GM12875 (cell line): ENCODE results near the gene C17orf75.

Source experiments
- H3K4me3 ChIP-seq: one replicate; pipeline ENCODE4 v1.5.1; 2011; ENCODE audit warnings: low read depth, low read length, control low read depth
- CTCF ChIP-seq: IDR thresholded peaks from 2 replicates; pipeline ENCODE4 v1.5.1; 2011; ENCODE audit warnings: low read depth, mild to moderate bottlenecking, control low read depth, inconsistent platforms, low read length, moderate library complexity, borderline replicate concordance; ENCODE audit not compliant: insufficient read depth

Gene C17orf75

GRCh38 chr17:32341141-32341856 lies 674 bp downstream of the C17orf75 start:
- TF ChIP-seq CTCF: 0 out of 2 replicates have a peak, but pooled peaks have one; percentile 18
- peak overlapping the region; percentile 84 for H3K4me3 ChIP-seq

- TF ChIP-seq CTCF: no peak
- H3K4me3 ChIP-seq: no peak overlapping the region
Observed at GRCh38 chr17:32335687-32336086, 6.3 kb downstream of the C17orf75 start.

GRCh38 chr17:32335046-32335445 lies 6.9 kb downstream of the C17orf75 start:
- H3K4me3 ChIP-seq: no peak overlapping the region
- TF ChIP-seq CTCF: no peak

GRCh38 chr17:32333187-32333586 lies 8.8 kb downstream of the C17orf75 start:
- no peak overlapping the region for H3K4me3 ChIP-seq
- no peak for TF ChIP-seq CTCF

GRCh38 chr17:32331243-32332040 lies 10.5 kb downstream of the C17orf75 start:
- TF ChIP-seq CTCF: no peak
- no peak overlapping the region for H3K4me3 ChIP-seq

GRCh38 chr17:32330147-32330546 lies 11.8 kb downstream of the C17orf75 start:
- TF ChIP-seq CTCF: no peak
- H3K4me3 ChIP-seq: no peak overlapping the region
